ENCODE measurements around the gene GLP1R.

DNA sequence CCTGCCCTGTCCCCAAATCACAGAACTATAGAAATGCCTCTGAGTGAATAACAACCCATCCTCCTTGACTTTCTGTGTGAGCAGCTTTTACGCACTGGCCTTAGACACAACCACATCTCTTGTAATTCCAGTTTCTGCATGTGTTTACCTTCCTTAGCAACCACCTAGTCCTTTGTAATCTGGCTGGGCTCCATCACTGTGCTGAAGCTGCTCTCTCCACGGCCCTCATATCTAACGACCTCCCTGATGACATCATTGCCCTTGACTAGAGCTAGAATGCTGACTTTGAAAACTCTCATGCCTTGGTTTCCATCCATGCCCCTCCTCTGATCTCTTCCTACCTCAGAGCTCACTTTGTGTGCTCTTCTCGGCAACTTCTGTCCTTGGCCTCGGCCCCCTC, 30.5 kb upstream of the GLP1R start:
- TF ChIP-seq, protein P1, sequence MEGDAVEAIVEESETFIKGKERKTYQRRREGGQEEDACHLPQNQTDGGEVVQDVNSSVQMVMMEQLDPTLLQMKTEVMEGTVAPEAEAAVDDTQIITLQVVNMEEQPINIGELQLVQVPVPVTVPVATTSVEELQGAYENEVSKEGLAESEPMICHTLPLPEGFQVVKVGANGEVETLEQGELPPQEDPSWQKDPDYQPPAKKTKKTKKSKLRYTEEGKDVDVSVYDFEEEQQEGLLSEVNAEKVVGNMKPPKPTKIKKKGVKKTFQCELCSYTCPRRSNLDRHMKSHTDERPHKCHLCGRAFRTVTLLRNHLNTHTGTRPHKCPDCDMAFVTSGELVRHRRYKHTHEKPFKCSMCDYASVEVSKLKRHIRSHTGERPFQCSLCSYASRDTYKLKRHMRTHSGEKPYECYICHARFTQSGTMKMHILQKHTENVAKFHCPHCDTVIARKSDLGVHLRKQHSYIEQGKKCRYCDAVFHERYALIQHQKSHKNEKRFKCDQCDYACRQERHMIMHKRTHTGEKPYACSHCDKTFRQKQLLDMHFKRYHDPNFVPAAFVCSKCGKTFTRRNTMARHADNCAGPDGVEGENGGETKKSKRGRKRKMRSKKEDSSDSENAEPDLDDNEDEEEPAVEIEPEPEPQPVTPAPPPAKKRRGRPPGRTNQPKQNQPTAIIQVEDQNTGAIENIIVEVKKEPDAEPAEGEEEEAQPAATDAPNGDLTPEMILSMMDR (conservative IDR thresholded peaks at IDR 0.05; ENCODE audit: low read depth, low read length): no peak
- TF ChIP-seq EZH2 (IDR thresholded peaks at IDR 0.05; ENCODE audit: borderline replicate concordance, low read depth, low read length, poor library complexity, severe bottlenecking): no peak
